Measurements from ENCODE around the gene PUS3.

GRCh38 chr11:125892994-125893393 is 10.0 kb downstream of the PUS3 start:
- TF ChIP-seq CTCF (IDR thresholded peaks at IDR 0.05 in 2 of 3, conservative IDR thresholded peaks at IDR 0.05 in 1 of 3; ENCODE audit: borderline replicate concordance in 1 of 3, insufficient read depth in 1 of 3, low read depth in 2 of 3, low read length in 2 of 3) (no peak), POLR2A (IDR thresholded peaks at IDR 0.05; ENCODE audit: borderline replicate concordance, extremely low read depth, insufficient read depth, insufficient read length) (no peak), JUND (IDR thresholded peaks at IDR 0.05) (no peak), POLR2AphosphoS5 (IDR thresholded peaks at IDR 0.05; ENCODE audit: low read depth, low read length) (no peak), FOSL1 (IDR thresholded peaks at IDR 0.05; ENCODE audit: low read depth) (no peak), ELF1 (IDR thresholded peaks at IDR 0.05; ENCODE audit: borderline replicate concordance, low read depth) (no peak), TCF7L2 (IDR thresholded peaks at IDR 0.05; ENCODE audit: borderline replicate concordance, extremely low read depth, insufficient read depth, insufficient read length) (no peak), REST (IDR thresholded peaks at IDR 0.05; ENCODE audit: low read depth) (no peak)

All from HCT116 (cell line).